ENCODE measurements around the gene SCARB2. TPM values are rescaled to one million over a fixed set of nuclear protein-coding genes. Genes with fewer than 3 reads are reported as not detected.

Gene SCARB2
- total RNA-seq, 1 donor, result 200 TPM

- TF ChIP-seq, protein P1, sequence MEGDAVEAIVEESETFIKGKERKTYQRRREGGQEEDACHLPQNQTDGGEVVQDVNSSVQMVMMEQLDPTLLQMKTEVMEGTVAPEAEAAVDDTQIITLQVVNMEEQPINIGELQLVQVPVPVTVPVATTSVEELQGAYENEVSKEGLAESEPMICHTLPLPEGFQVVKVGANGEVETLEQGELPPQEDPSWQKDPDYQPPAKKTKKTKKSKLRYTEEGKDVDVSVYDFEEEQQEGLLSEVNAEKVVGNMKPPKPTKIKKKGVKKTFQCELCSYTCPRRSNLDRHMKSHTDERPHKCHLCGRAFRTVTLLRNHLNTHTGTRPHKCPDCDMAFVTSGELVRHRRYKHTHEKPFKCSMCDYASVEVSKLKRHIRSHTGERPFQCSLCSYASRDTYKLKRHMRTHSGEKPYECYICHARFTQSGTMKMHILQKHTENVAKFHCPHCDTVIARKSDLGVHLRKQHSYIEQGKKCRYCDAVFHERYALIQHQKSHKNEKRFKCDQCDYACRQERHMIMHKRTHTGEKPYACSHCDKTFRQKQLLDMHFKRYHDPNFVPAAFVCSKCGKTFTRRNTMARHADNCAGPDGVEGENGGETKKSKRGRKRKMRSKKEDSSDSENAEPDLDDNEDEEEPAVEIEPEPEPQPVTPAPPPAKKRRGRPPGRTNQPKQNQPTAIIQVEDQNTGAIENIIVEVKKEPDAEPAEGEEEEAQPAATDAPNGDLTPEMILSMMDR (IDR thresholded peaks at IDR 0.05; ENCODE audit: extremely low read depth, low read depth, low read length), result no peak
- Histone ChIP-seq H3K36me3 (ENCODE audit: insufficient read depth, low read length) (no peaks in the 10 kb centered on the region), H3K27ac (ENCODE audit: low read depth, low read length) (peak overlapping the region; percentile 79), H2AFZ (ENCODE audit: low read length) (no peak overlapping the region), H3K4me2 (ENCODE audit: insufficient read depth, low read length) (peak overlapping the region; percentile 93), H3K4me1 (ENCODE audit: insufficient read depth, low read length) (peaks cover 66% of the 10 kb centered on the region), H3K27me3 (ENCODE audit: insufficient read depth, low read length) (no peaks in the 10 kb centered on the region), H3K9me3 (ENCODE audit: low read depth, low read length) (no peaks in the 10 kb centered on the region), H3K4me3 (ENCODE audit: insufficient read depth, low read length) (no peak overlapping the region), H3K79me2 (ENCODE audit: insufficient read depth, low read length) (peaks cover 86% of the 10 kb centered on the region), H4K20me1 (ENCODE audit: insufficient read depth, low read length) (peaks cover 13% of the 10 kb centered on the region)
- no peak for DNase-seq (ENCODE audit: insufficient read length, low spot score, missing footprints)
Measured at GRCh38 chr4:76209881-76210280, 3.7 kb downstream of the SCARB2 start.

- H3K4me1 ChIP-seq (ENCODE audit: insufficient read depth, low read length), result peaks cover 60% of the 10 kb centered on the region
- H4K20me1 ChIP-seq (ENCODE audit: insufficient read depth, low read length), result peaks cover 13% of the 10 kb centered on the region
- TF ChIP-seq, protein P1 (IDR thresholded peaks at IDR 0.05; ENCODE audit: extremely low read depth, low read depth, low read length), result no peak
Measured at GRCh38 chr4:76208005-76208765, 5.4 kb downstream of the SCARB2 start.

DNA sequence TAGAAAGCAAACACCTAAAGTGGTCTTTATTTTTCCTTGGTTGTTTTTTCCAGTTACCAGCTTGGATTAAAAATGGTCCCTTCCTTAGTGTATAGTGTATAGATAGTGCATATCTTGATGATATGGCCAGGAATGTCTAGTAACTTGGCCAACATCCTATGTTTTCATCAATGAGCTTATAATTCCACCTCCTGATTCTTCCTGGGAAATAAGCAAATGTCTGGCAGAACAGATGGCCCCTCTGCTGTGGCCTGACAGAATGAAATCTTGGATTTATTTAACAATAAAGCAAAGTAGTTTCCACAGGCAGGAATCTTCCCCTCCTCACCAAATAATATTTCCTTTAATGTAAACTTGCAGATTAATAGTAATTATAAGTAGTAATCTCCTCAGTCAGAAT, 6.1 kb downstream of the SCARB2 start:
- H3K4me2 ChIP-seq (ENCODE audit: insufficient read depth, low read length), result peak overlapping the region; percentile 86
- peak overlapping the region; percentile 85 for H3K27ac ChIP-seq (ENCODE audit: low read depth, low read length)
- no peak for DNase-seq (ENCODE audit: insufficient read length, low spot score, missing footprints)
- H3K27me3 ChIP-seq (ENCODE audit: insufficient read depth, low read length), result no peaks in the 10 kb centered on the region
- TF ChIP-seq, protein P1 (IDR thresholded peaks at IDR 0.05; ENCODE audit: extremely low read depth, low read depth, low read length), result no peak
- peaks cover 59% of the 10 kb centered on the region for H3K4me1 ChIP-seq (ENCODE audit: insufficient read depth, low read length)
- no peaks in the 10 kb centered on the region for H3K9me3 ChIP-seq (ENCODE audit: low read depth, low read length)
- H3K79me2 ChIP-seq (ENCODE audit: insufficient read depth, low read length), result peaks cover 98% of the 10 kb centered on the region
- peaks cover 7% of the 10 kb centered on the region for H4K20me1 ChIP-seq (ENCODE audit: insufficient read depth, low read length)
- H3K36me3 ChIP-seq (ENCODE audit: insufficient read depth, low read length), result no peaks in the 10 kb centered on the region
- no peak overlapping the region for H2AFZ ChIP-seq (ENCODE audit: low read length)
- no peak overlapping the region for H3K4me3 ChIP-seq (ENCODE audit: insufficient read depth, low read length)

More at GRCh38 chr4:76208005-76208765, 5.4 kb downstream of the SCARB2 start:
- Histone ChIP-seq H2AFZ (ENCODE audit: low read length) (no peak overlapping the region), H3K27me3 (ENCODE audit: insufficient read depth, low read length) (no peaks in the 10 kb centered on the region), H3K4me2 (ENCODE audit: insufficient read depth, low read length) (peak overlapping the region; percentile 86), H3K36me3 (ENCODE audit: insufficient read depth, low read length) (no peaks in the 10 kb centered on the region), H3K9me3 (ENCODE audit: low read depth, low read length) (no peaks in the 10 kb centered on the region), H3K4me3 (ENCODE audit: insufficient read depth, low read length) (peak overlapping the region; percentile 60), H3K79me2 (ENCODE audit: insufficient read depth, low read length) (peaks cover 98% of the 10 kb centered on the region), H3K27ac (ENCODE audit: low read depth, low read length) (peak overlapping the region; percentile 85)
- peak; percentile 88 for DNase-seq (ENCODE audit: insufficient read length, low spot score, missing footprints)

GRCh38 chr4:76206222-76206942, 7.2 kb downstream of the SCARB2 start:
- peak; percentile 85 for DNase-seq (ENCODE audit: insufficient read length, low spot score, missing footprints)
- H3K27me3 ChIP-seq (ENCODE audit: insufficient read depth, low read length), result no peaks in the 10 kb centered on the region
- H3K4me1 ChIP-seq (ENCODE audit: insufficient read depth, low read length), result peaks cover 48% of the 10 kb centered on the region
- peaks cover 98% of the 10 kb centered on the region for H3K79me2 ChIP-seq (ENCODE audit: insufficient read depth, low read length)
- H3K4me3 ChIP-seq (ENCODE audit: insufficient read depth, low read length), result no peak overlapping the region
- H3K4me2 ChIP-seq (ENCODE audit: insufficient read depth, low read length), result peak overlapping the region; percentile 33
- peak overlapping the region; percentile 85 for H3K27ac ChIP-seq (ENCODE audit: low read depth, low read length)
- H2AFZ ChIP-seq (ENCODE audit: low read length), result no peak overlapping the region
- no peaks in the 10 kb centered on the region for H3K36me3 ChIP-seq (ENCODE audit: insufficient read depth, low read length)
- TF ChIP-seq, protein P1 (IDR thresholded peaks at IDR 0.05; ENCODE audit: extremely low read depth, low read depth, low read length), result no peak
- no peaks in the 10 kb centered on the region for H3K9me3 ChIP-seq (ENCODE audit: low read depth, low read length)
- H4K20me1 ChIP-seq (ENCODE audit: insufficient read depth, low read length), result peaks cover 6% of the 10 kb centered on the region

Data from osteoblast (primary cell).